Renal cortical epithelial cell (primary cell): Measurements from ENCODE around the gene ADTRP. TPM values are rescaled to one million over a fixed set of nuclear protein-coding genes. Genes with fewer than 3 reads are reported as not detected.

Source experiments
- DNase-seq: peaks from one replicate; pipeline ENCODE4 v3.0.0-alpha.2; 2011; ENCODE audit warnings: low read depth
- total RNA-seq: library from RNA; depleted of rRNA; stranded (reverse); fragments of >200 nt; gene quantifications from 2 replicates; pipeline ENCODE4 v1.2.3, GENCODE V29; 2014

ADTRP gene
- total RNA-seq, 1 donor from 2014 or later, result 1.4 TPM

GRCh38 chr6:11773581-11773980 is 5.0 kb downstream of the ADTRP start:
- no peak for DNase-seq

GRCh38 chr6:11773013-11773412 is 5.6 kb downstream of the ADTRP start:
- no peak for DNase-seq

- peak; percentile 98 for DNase-seq
Measured at GRCh38 chr6:11772109-11772825, 6.3 kb downstream of the ADTRP start.

GRCh38 chr6:11771473-11772048 is 7.0 kb downstream of the ADTRP start:
- no peak for DNase-seq

GRCh38 chr6:11770546-11771466 is 7.8 kb downstream of the ADTRP start:
- DNase-seq, result peak; percentile 99

GRCh38 chr6:11769811-11770545 is 8.6 kb downstream of the ADTRP start:
- no peak for DNase-seq

GRCh38 chr6:11769244-11769643 is 9.4 kb downstream of the ADTRP start:
- DNase-seq, result no peak

GRCh38 chr6:11767978-11768756 is 10.4 kb downstream of the ADTRP start:
- DNase-seq, result no peak

- no peak for DNase-seq
Measured at GRCh38 chr6:11767458-11767857, 11.1 kb downstream of the ADTRP start.

GRCh38 chr6:11766589-11767450 is 11.8 kb downstream of the ADTRP start:
- peak; percentile 99 for DNase-seq

GRCh38 chr6:11766043-11766442 is 12.6 kb downstream of the ADTRP start:
- no peak for DNase-seq

GRCh38 chr6:11764250-11764604 is 14.4 kb downstream of the ADTRP start:
- no peak for DNase-seq

- DNase-seq, result no peak
Measured at GRCh38 chr6:11763460-11764249, 14.9 kb downstream of the ADTRP start.

- DNase-seq, result peak; percentile 61
Measured at GRCh38 chr6:11762794-11763459, 15.7 kb downstream of the ADTRP start.

GRCh38 chr6:11761744-11762620 is 16.6 kb downstream of the ADTRP start:
- DNase-seq, result peak; percentile 94

GRCh38 chr6:11760015-11760473 is 18.6 kb downstream of the ADTRP start:
- DNase-seq, result no peak

- no peak for DNase-seq
Measured at GRCh38 chr6:11758878-11759277, 19.7 kb downstream of the ADTRP start.

- no peak for DNase-seq
Measured at GRCh38 chr6:11756726-11757125, 21.9 kb downstream of the ADTRP start.
